ENCODE results near the gene PROP1. TPM values are rescaled to one million over a fixed set of nuclear protein-coding genes. Genes with fewer than 3 reads are reported as not detected.
"Not testable (repeated sequence)": the region's sequence is repeated elsewhere in the genome, so short reads cannot be mapped to it uniquely, and the experiment has no call there.

PROP1 gene
- total RNA-seq, 6 donors from 2014 or later, result not detected

DNA sequence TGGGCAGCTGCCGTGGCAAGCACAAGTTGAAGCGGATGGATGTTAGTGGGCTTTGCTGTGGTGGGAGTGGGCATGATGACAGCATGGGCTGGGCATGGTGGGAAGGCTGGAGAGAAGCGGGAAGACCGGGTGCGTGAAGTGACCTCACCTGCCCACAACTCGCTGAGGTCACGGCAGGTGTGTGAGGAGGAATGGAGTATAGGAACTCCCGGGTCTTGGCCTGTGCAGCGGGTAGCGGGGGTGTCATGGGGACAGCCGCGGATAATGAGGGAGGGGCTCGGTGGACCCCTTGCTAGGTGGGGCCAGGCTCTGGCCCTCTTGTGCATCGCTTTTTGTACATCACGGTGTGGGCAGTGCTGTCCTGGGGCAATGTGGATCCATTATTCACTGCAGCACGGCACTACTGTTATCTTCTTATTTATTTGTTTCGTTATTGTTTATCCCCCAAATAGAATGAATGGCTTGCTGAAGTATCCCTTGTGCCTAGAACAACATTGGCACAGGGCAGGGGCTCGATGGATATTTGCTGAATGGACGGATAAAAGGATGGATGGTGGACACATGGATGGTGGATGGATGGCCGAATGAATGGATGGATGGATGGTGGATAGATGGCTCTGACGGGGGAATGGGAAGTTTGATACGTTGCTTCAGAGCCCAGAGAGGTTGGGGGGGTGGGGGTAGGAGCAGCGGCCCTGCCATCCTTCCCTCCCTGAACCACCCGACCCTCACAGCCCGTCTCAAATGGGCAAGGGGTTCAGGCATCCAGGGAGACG, 14.6 kb downstream of the PROP1 start:
- TF ChIP-seq POLR2AphosphoS5 (IDR thresholded peaks at IDR 0.05) (no peak), POLR2A (IDR thresholded peaks at IDR 0.05) (no peak), EP300 (IDR thresholded peaks at IDR 0.05) (no peak)
- TF ChIP-seq, protein P1, sequence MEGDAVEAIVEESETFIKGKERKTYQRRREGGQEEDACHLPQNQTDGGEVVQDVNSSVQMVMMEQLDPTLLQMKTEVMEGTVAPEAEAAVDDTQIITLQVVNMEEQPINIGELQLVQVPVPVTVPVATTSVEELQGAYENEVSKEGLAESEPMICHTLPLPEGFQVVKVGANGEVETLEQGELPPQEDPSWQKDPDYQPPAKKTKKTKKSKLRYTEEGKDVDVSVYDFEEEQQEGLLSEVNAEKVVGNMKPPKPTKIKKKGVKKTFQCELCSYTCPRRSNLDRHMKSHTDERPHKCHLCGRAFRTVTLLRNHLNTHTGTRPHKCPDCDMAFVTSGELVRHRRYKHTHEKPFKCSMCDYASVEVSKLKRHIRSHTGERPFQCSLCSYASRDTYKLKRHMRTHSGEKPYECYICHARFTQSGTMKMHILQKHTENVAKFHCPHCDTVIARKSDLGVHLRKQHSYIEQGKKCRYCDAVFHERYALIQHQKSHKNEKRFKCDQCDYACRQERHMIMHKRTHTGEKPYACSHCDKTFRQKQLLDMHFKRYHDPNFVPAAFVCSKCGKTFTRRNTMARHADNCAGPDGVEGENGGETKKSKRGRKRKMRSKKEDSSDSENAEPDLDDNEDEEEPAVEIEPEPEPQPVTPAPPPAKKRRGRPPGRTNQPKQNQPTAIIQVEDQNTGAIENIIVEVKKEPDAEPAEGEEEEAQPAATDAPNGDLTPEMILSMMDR (IDR thresholded peaks at IDR 0.05), result no peak
- Histone ChIP-seq H3K9me3 (no peaks in the 10 kb centered on the region), H3K36me3 (no peaks in the 10 kb centered on the region), H3K27me3 (peaks cover 0 to 31% (median 12%) of the 10 kb centered on the region in 4 donors), H3K4me1 (peaks cover 0 to 13% (median 2%) of the 10 kb centered on the region in 4 donors), H3K4me3 (no peak overlapping the region), H3K27ac (no peak overlapping the region)
- DNase-seq, result no peak
- 70 to 74% methylated on average over 26 of the region's 26 CpGs for WGBS, 2 donors
- ATAC-seq (ENCODE audit: low FRiP score in 2 of 2), result no peak

DNA sequence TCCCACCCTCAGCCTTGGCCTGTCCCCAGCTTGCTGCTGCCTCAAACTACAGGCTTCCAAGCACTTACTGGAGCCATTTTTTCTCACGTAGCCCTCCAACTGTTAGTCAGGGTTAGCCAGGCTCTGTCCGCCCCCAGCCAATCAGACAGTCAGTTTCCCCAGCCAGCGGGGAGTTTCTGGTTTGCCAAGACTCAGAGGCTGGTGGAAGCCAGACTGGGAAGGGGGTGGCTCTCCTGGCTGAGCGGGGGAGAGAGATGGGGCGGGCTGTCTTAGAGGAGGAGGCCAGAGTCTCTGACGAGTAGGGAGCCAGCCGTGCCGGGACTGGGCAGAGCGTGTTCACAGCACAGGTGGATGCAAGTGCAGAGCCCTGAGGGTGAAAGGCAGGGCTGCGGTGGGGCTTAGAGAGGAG, 15.3 kb downstream of the PROP1 start:
- WGBS, 2 donors, result 44 to 51% methylated on average over 10 of the region's 10 CpGs
- peaks cover 0 to 31% (median 12%) of the 10 kb centered on the region in 4 donors for H3K27me3 ChIP-seq
- ATAC-seq (ENCODE audit: low FRiP score in 2 of 2) (no peak), DNase-seq (no peak)
- no peak overlapping the region for H3K27ac ChIP-seq
- peaks cover 0 to 13% (median 2%) of the 10 kb centered on the region in 4 donors for H3K4me1 ChIP-seq
- H3K36me3 ChIP-seq, result no peaks in the 10 kb centered on the region
- no peak overlapping the region for H3K4me3 ChIP-seq
- no peaks in the 10 kb centered on the region for H3K9me3 ChIP-seq
- no peak for TF ChIP-seq EP300 (IDR thresholded peaks at IDR 0.05)
- no peak for TF ChIP-seq POLR2AphosphoS5 (IDR thresholded peaks at IDR 0.05)
- TF ChIP-seq POLR2A (IDR thresholded peaks at IDR 0.05), result no peak
- TF ChIP-seq, protein P1 (IDR thresholded peaks at IDR 0.05), result no peak

DNA sequence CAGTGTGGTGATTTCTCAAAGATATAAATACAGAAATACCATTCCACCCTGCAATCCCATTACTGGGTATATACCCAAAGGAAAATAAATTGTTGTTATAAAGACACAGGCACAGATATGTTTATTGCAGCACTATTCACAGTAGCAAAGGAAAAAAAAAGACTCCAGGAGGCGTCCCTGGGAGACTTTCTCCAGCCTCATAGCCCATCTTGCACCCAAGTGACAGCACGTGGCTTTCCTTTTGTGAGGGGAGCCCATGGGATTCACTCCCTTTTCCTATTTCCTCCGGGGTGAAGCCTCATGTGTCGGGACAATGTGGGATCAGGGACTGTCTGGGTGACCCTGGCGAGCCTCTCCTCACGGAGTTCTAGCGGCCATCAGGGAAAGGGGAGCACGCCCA, 18.4 kb downstream of the PROP1 start:
- not testable (repeated sequence) for H3K9me3 ChIP-seq; H3K27ac ChIP-seq; H3K36me3 ChIP-seq; ATAC-seq (ENCODE audit: low FRiP score in 2 of 2); H3K4me3 ChIP-seq; H3K4me1 ChIP-seq; H3K27me3 ChIP-seq; DNase-seq
- 45 to 59% methylated on average over 2 to 6 of the region's 8 CpGs for WGBS, 2 donors

DNA sequence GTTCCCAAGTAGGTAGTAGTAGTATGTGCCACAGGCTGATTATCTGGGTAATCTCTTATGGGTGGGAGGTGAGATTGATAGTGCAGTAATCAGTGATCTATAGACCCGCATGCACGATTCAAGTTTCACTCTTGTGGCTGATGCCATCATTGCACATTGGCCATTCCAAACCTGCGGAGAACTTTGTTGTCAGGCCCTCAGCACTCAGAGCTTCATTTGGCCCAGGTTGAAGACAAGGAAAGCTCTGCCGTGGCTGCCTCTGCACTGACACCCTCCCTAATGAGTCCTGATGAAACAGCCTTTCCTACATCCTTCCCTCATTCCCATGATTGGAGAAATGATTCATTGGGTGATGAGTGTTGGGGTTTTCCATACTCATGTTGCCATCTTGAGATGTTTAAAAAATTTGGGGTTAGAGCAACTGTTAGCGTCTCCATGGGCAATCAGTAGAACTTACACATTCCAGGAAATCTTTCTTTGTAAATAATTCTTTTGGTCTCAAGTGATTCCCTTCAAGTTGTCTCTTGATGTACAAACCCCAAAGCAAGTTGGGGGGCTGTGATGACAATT, 22.9 kb downstream of the PROP1 start:
- H3K36me3 ChIP-seq, result no peaks in the 10 kb centered on the region
- ATAC-seq (ENCODE audit: low FRiP score in 2 of 2) (no peak), DNase-seq (no peak)
- H3K27me3 ChIP-seq, result no peaks in the 10 kb centered on the region
- no peaks in the 10 kb centered on the region for H3K4me1 ChIP-seq
- H3K27ac ChIP-seq, result no peak overlapping the region
- no peak overlapping the region for H3K4me3 ChIP-seq
- TF ChIP-seq POLR2AphosphoS5 (IDR thresholded peaks at IDR 0.05) (no peak), EP300 (IDR thresholded peaks at IDR 0.05) (no peak), POLR2A (IDR thresholded peaks at IDR 0.05) (no peak)
- TF ChIP-seq, protein P1 (IDR thresholded peaks at IDR 0.05), result no peak
- H3K9me3 ChIP-seq, result no peaks in the 10 kb centered on the region
- 76 to 82% methylated on average over 5 of the region's 5 CpGs for WGBS, 2 donors

DNA sequence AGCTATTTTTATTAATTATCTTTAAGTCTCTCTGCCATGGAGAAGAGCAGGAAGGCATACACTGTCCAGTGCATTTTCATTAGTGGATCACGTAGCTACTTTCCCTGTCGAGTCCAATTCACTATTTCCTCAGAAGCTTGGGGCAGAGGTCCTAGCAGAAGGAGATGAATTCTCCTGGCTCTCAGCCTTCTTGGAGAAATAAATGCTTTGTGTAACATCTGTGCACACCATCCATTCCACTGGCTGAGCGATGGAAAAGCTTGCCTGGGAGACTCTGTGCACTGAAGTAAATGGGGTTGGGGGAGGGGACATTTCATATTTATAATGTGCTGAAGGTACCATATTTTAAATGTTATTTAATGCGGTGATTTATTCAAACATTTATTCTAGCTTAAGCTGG, 23.4 kb downstream of the PROP1 start:
- Histone ChIP-seq H3K36me3 (no peaks in the 10 kb centered on the region), H3K4me1 (no peaks in the 10 kb centered on the region), H3K27me3 (no peaks in the 10 kb centered on the region), H3K9me3 (no peaks in the 10 kb centered on the region), H3K4me3 (no peak overlapping the region), H3K27ac (no peak overlapping the region)
- no peak for DNase-seq
- ATAC-seq (ENCODE audit: low FRiP score in 2 of 2), result no peak
- TF ChIP-seq POLR2AphosphoS5 (IDR thresholded peaks at IDR 0.05) (no peak), POLR2A (IDR thresholded peaks at IDR 0.05) (no peak), EP300 (IDR thresholded peaks at IDR 0.05) (no peak)
- TF ChIP-seq, protein P1 (IDR thresholded peaks at IDR 0.05), result no peak
- 66 to 76% methylated on average over 4 of the region's 4 CpGs for WGBS, 2 donors

DNA sequence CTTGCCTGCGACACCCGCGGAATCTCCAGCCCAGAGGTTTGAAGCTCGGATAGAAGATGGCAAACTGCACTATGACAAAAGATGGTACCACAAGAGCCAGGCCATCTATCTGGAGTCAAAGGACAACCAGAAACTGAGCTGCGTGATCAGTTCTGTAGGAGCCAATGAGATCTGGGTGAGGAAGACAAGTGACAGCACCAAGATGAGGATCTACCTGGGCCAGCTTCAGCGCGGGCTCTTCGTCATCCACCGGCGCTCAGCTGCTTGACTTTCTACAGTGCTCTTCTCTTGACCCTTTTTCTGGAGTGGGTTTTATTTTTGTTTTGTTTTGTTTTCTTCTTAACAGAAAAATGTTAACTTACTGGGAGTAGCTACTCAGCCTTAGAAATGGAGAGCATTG, 24.0 kb downstream of the PROP1 start:
- not testable (repeated sequence) for H3K27me3 ChIP-seq; H3K4me3 ChIP-seq; H3K36me3 ChIP-seq; DNase-seq; H3K9me3 ChIP-seq; H3K4me1 ChIP-seq; ATAC-seq (ENCODE audit: low FRiP score in 2 of 2); H3K27ac ChIP-seq
- WGBS, 2 donors, result 85 to 92% methylated on average over 10 of the region's 10 CpGs

Data from upper lobe of left lung (tissue), 6 donors.